Hepatic stellate cell (primary cell): ENCODE measurements around the gene SYMPK.
"Not testable (repeated sequence)": the region's sequence is repeated elsewhere in the genome, so short reads cannot be mapped to it uniquely, and the experiment has no call there.

Experiments
- DNase-seq: peaks from one replicate; pipeline ENCODE4 v3.0.0; 2011; ENCODE audit warnings: low spot score

Gene SYMPK

DNA sequence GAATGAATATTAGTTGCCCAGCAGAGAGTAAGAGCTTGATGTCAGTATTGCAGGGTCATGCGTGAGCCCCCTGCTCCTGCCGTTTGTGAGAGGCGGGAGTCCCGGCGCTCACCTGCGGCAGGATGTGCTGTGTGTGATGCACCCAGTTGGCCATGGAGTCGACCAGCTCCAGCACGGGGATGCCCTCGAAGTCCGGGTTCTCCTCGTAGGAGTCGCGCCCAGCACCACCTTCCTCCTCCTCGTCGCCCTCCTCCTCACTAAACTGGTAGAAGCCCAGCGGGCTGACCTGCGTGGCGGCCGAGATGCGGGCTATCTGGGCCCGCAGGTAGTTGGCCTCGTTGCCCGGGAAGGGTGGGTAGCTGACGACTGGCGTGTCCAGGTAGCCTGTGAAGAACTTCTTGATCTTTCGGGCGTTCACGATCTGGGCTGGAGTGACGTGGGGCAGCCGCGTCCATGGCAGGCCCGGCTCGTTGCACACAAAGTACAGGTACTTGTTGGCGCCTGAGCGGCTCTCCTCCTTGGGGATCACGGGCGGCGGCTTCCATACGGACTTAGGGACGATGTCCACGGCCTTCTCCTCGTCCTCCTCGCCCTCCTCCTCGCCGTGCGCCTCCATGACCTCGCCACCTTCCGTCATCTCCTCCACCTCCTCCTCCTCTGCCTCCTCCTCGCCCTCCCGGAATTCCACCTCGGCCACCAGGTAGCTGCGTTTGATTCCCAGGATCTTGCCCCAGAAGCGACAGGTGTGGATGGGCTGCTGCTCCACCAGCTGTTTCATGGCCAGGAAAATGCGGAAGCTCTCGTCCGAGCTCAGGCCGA lies 58.6 kb downstream of the SYMPK start:
- DNase-seq, result no peak

DNA sequence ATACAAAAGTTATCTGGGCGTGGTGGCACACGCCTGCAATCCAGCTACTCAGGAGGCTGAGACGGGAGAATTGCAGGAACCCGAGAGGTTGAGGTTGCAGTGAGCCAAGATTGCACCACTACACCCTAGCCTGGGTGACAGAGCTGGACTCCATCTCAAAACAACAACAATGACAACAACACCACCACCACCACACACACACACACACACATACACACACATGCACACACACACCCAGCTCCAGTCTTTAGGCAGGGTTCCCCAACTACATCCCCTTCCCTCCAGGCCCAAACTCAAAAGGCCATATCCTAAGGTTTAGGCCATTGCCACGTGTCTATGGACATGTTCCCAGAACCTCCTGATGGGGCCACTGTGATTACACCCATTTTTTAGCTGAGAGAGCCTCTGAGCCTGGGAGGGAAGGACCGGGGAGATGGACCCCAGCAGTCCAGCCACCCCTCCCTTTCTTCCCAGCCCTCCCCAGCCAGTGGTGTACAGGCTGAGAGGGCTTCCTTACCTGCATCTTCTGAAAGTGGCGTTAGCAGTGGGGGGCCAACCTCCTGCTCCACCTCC lies 61.3 kb downstream of the SYMPK start:
- no peak for DNase-seq

DNA sequence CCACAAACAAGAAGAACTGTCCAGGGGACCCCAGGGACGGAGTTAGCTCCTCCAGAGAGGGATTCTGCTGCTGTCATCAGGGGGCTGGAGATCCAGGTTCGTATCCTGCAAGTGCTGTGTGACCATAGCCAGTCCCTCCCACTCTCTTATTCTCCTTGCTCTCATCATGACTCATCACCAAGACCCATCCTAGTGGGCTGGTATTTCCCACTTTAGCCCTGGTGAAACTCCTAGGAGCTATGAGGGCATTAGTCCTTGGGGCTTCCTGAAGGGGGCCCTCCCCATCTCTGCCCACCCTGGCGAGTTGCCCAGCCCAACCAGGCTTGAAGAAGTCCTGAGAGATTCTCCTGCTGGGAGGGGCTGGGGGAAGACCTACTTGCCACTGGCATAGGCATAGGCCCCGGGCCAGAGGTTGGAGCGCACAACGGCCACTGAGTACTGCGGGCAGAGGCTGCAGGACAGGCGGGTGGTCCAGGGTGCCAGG lies 62.8 kb downstream of the SYMPK start:
- DNase-seq, result peak; percentile 68

DNA sequence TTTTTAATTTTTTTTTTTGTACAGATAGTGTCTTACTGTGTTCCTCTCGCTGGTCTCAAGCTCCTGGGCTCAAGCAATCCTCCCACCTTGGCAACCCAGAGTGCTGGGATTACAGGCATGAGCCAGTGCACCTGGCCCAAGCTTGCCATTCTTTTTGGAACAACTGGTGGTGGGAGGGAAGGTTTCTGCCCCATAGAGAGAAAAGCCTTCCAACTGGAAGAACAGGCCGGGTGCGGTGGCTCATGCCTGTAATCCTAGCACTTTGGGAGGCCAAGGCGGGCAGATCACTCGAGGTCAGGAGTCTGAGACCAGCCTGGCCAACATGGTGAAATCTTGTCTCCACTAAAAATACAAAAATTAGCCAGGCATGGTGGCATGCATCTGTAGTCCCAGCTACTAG lies 63.4 kb downstream of the SYMPK start:
- not testable (repeated sequence) for DNase-seq

DNA sequence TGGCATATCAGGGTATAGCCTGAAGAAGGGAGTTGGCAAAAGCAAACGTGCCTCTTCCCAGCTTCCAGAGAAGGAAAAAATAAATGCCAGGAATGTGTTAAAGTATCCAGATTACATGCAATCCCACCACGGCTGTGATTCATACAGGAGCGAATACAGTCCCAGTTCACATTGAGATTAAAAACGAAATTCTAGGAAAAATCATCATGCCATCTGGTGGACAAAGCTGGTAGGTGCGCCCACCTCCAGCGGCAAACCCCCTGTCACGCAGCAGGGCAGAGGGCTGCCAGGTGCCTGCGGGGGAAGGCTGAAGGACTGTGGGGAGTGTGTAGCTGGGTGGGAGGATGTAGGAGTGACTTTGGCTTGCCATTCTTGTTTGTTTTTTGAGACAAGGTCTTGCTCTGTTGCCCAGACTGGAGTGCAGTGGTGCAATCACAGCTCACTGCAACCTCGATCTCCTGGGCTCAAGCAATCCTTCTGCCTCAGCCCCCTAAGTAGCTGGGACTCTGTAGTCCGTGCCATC lies 63.9 kb downstream of the SYMPK start:
- peak; percentile 93 for DNase-seq

DNA sequence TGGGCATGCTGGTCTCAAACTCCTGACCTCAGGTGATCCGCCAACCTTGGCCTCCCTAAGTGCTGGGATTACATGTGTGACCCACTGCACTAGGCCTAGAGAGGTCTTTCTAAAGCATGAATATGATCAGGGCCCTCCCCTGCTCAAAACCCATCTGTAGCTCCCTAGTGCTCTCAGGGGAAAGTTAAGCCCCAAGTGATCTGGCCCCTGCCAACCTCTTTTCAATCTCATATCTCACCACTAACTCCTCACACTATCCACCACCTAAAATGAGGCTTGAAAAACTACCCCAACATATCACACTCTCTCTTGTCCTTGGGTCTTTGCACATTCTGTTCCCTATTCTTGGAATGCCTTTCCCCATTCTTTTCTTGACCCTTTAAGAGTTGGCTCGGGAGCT lies 68.3 kb downstream of the SYMPK start:
- DNase-seq, result no peak

DNA sequence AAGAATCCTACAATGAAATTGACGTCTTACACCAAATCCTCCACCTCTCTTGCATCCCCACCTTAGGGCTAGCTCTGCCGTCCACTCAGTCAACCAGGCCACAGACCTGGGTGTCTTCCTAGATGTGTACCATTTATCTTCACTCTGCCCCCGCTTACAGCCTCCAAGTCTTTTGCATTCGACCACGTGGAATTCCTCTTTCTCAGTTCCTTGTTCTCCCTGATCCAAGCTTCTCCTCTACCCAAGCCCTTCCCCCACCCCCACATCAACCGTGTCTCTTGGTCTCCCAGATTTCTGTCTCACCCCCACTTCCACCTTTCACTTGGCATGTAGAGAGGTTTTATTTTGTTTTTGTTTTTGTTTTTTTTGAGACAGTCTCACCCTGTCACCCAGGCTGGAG lies 69.1 kb downstream of the SYMPK start:
- DNase-seq, result no peak

DNA sequence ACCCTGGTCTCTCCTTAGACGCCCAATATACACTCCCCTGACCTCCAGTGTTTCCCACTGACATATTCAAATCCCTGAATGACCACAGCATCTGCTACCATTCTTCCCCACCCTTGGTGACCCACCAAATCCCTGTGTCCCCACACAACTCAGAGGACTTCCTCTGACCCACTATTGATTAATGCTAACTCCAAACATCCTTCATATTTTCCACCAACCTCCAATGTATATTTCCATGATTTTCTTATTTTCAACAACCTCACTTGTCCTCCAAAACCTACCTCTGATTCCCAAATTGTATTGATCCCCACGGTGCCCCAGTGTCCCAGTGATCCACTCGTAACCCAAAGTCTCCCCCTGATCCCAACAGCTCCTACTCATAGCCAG lies 69.8 kb downstream of the SYMPK start:
- no peak for DNase-seq

DNA sequence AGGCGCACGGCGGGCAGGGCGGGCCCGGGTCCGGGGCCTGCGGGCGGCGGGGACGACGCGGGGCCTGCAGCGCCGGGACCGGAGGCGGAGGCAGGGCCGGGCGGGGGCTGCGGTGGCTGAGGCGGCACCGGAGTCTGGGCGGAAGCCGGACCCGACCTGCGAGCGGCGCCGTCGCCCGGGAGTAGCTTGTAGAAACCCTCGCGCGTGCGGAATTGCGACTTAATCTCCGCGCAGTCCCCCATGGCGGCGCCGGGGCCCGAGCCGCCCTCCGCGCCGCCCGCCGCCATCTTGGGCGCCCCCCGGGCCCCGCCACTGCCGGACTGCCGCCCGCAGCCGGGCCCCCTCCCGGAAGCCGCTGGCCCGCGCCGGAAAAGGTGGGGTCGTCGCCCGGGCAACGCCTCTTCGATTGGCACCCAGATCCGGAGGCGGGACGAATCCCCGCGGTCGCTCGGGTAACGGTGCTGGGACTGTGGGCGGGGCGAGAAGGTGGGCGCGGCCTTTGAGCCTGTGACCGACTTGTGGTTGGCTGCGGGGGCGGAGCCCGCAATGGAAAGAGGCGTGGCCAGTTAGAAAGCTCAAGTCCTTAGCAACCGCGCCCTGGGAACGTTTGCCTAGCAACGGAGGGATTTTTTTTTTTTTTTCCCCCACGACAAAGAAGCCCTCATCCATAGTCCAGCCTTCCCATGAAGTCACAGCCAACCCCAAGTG lies 70.3 kb downstream of the SYMPK start, which contains the start of gene DMWD:
Gene DMWD (minus strand): TSS at position 376 of the 708 bp plus-strand sequence. CDS start 89 bp downstream, at position 287.
- DNase-seq, result peak; percentile 95

- no peak for DNase-seq
Observed at GRCh38 chr19:45791744-45792469, 71.0 kb downstream of the SYMPK start.

DNA sequence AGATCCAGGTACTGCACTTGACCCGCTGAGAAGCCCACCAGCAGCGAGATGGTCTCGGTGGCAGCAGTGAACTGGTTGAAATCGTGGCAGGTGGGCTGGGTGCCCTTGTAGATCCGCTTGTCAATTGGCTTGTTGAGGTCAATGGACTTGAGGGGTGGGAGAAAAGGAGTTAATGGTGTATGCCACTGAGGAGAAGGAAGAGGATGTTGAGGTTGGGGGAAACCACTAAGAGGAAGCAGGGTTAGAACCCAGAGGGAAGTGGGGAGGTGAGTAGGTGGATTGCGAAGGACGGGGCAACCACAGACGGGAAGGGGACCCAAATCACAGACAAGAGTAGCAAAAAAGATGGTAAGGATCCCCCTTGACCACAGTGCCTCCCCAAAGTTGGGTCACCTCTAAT lies 72.0 kb downstream of the SYMPK start:
- DNase-seq, result no peak

- DNase-seq, result no peak
Observed at GRCh38 chr19:45789035-45789786, 73.7 kb downstream of the SYMPK start.

GRCh38 chr19:45786533-45786894 lies 76.4 kb downstream of the SYMPK start:
- DNase-seq, result no peak

- DNase-seq, result no peak
Observed at GRCh38 chr19:45785781-45786532, 77.0 kb downstream of the SYMPK start.

DNA sequence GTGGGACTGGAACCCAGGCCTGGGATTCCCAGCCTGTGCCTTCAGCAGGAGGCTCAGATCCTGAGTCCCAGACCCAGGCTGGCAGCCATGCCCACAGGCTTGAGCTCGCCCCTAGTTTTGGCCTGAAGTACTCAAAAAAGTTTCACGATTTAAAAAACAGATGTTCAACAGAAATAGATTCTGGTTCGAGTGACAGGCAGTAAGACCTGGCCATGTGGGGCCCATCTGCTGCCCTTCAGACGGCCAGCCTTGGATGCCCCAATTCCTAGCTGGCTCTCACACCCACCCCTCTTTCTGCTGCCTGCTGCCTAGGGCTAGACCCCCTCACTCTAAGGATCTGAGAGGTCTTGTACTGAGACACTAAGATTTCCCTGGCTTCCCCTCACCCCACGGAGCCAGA lies 77.8 kb downstream of the SYMPK start:
- no peak for DNase-seq

- no peak for DNase-seq
Observed at GRCh38 chr19:45784096-45784495, 78.9 kb downstream of the SYMPK start.

DNA sequence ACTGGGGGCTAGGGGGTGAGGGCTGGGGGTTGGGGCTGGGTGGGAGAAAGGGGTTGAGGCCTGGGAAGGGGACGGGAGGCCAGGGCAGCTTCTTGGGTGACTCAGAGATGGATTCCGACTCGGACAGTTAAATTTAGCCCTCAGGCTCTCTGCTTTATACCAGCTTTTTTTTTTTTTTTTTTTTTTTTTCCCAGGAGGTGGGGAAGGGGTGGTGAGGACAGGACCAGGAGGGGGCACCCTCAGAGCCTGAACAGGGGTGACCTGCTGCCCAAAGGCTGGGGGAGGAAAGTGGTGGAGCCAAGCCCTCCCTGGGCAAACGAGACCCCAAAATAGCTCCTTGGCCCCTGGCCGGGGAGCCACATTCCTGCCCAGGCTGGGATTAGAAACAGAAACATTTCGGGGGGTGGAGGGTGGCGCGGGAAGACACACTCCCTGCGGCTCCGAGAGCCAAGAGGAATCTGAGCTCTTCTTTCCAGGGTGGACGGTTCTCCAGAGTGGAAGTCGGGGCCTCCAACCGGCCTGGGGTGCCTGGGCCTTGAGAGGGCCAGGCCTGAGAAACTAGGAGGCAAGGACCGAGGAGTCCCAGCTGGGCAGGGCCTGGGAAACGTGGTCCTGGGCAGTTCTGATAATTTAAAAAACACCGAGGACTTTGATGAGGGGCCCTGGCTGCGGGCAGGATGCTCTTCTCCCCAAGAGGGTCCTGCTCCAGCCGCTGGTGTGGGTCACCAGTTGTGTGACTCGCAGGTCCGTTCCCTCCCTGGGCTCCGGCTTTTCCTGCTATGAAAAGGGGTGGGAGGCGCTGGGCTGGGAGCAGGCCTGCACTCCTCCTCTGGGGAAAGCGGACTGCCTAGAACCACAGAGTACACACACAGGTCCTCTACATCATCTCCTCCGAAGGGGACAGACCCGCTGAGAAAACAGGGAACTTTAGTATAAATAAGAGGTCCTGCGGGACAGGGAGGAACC lies 79.8 kb downstream of the SYMPK start:
- DNase-seq, result peak; percentile 94

GRCh38 chr19:45782162-45782691 lies 80.7 kb downstream of the SYMPK start, which contains the start of gene DMPK:
DMPK (minus strand) TSS chr19:45782490; CDS start chr19:45782352, 138 bp downstream.
- peak; percentile 75 for DNase-seq
